Lower leg skin (tissue), 4 donors: ENCODE measurements around the gene COX19. TPM values are rescaled to one million over a fixed set of nuclear protein-coding genes. Genes with fewer than 3 reads are reported as not detected.

Experiments
- DNase-seq, 2 donors: peaks; one replicate each; pipeline ENCODE4 v3.0.0-alpha.2; 2019; ENCODE audit warnings: low spot score in 2 of 2
- H3K4me3 ChIP-seq: fragments of 200-600 bp; sonication (generic); 2 replicates; pipeline ENCODE4 v1.5.1; 2017; ENCODE audit warnings: mild to moderate bottlenecking, low read depth; ENCODE audit not compliant: poor library complexity, severe bottlenecking
- CTCF ChIP-seq, 3 donors: fragments of 450-650 bp; IDR thresholded peaks; one replicate each; pipeline ENCODE4 v1.5.1; 2016; ENCODE audit warnings: antibody characterized with exemption in 3 of 3, mild to moderate bottlenecking in 3 of 3, moderate library complexity in 2 of 3
- POLR2A ChIP-seq, 2 donors: fragments of 450-650 bp; IDR thresholded peaks; one replicate each; pipeline ENCODE4 v1.6.1; 2016 to 2017; ENCODE audit warnings: antibody characterized with exemption in 2 of 2, mild to moderate bottlenecking in 1 of 2, moderate library complexity in 1 of 2
- WGBS, 2 donors: methylation state at CpG; one replicate each; pipeline ENCODE4 v1.1.5; 2018; 5-methylcytosine and 5-hydroxymethylcytosine counted together
- intact Hi-C: fragments of 100-400 bp; cut with DNase I; formaldehyde crosslinking; loops from one replicate; pipeline ENCODE4 v1.15.0; 2023; ENCODE audit warnings: low total_unique reads
- total RNA-seq, 4 donors: library from RNA; depleted of rRNA; stranded (reverse); fragments of >200 nt; gene quantifications; one replicate each; pipeline ENCODE4 v1.1.0, GENCODE V29; 2016

COX19 gene
- total RNA-seq, 4 donors from 2014 or later, result 13.0 to 25.1 (median 15.1) TPM

GRCh38 chr7:936386-937054 lies 38.8 kb downstream of the COX19 start:
- intact Hi-C loops, result no loop called here
- WGBS, 2 donors, result 55 to 58% methylated on average over 14 to 18 of the region's 22 CpGs
- no peak for TF ChIP-seq CTCF (IDR thresholded peaks at IDR 0.05)
- TF ChIP-seq POLR2A (IDR thresholded peaks at IDR 0.05), result no peak
- H3K4me3 ChIP-seq, result no peak overlapping the region
- no peak for DNase-seq

- intact Hi-C loops, result no loop called here
Measured at GRCh38 chr7:935874-936385, 39.4 kb downstream of the COX19 start.

GRCh38 chr7:935164-935873 lies 40.0 kb downstream of the COX19 start:
- DNase-seq, result no peak
- 79 to 84% methylated on average over 36 of the region's 46 CpGs for WGBS, 2 donors
- no peak overlapping the region for H3K4me3 ChIP-seq
- intact Hi-C loops, result no loop called here
- TF ChIP-seq CTCF (IDR thresholded peaks at IDR 0.05) (no peak), POLR2A (IDR thresholded peaks at IDR 0.05) (no peak)

More at GRCh38 chr7:935874-936385, 39.4 kb downstream of the COX19 start:
- TF ChIP-seq POLR2A (IDR thresholded peaks at IDR 0.05), result no peak
- TF ChIP-seq CTCF (IDR thresholded peaks at IDR 0.05), result no peak
- no peak for DNase-seq
- no peak overlapping the region for H3K4me3 ChIP-seq
- 88 to 89% methylated on average over 28 of the region's 28 CpGs for WGBS, 2 donors

GRCh38 chr7:934469-935163 lies 40.7 kb downstream of the COX19 start:
- WGBS, 2 donors, result 74 to 84% methylated on average over 22 to 29 of the region's 34 CpGs
- no peak overlapping the region for H3K4me3 ChIP-seq
- DNase-seq, result no peak
- intact Hi-C loops, result no loop called here
- TF ChIP-seq POLR2A (IDR thresholded peaks at IDR 0.05), result no peak

- TF ChIP-seq POLR2A (IDR thresholded peaks at IDR 0.05) (no peak), CTCF (IDR thresholded peaks at IDR 0.05) (no peak)
- intact Hi-C loops, result no loop called here
- 93 to 95% methylated on average over 11 of the region's 11 CpGs for WGBS, 2 donors
- no peak for DNase-seq
- no peak overlapping the region for H3K4me3 ChIP-seq
Measured at GRCh38 chr7:932651-932975, 42.7 kb downstream of the COX19 start.
